ENCODE results near the gene MAL. TPM values are rescaled to one million over a fixed set of nuclear protein-coding genes. Genes with fewer than 3 reads are reported as not detected.

MAL gene
- total RNA-seq, 1 experiment from 2014 or later = not detected

GRCh38 chr2:95021847-95022246 lies 3.7 kb upstream of the MAL start:
- no peaks in the 10 kb centered on the region for H3K36me3 ChIP-seq
- H3K9me3 ChIP-seq = no peaks in the 10 kb centered on the region
- DNase-seq = no peak
- no peak overlapping the region for H3K4me3 ChIP-seq
- H3K27me3 ChIP-seq = peaks cover 34% of the 10 kb centered on the region

- Histone ChIP-seq H3K4me3 (no peak overlapping the region), H3K27me3 (peaks cover 41% of the 10 kb centered on the region), H3K9me3 (no peaks in the 10 kb centered on the region), H3K36me3 (no peaks in the 10 kb centered on the region)
- peak; percentile 52 for DNase-seq
Measured at GRCh38 chr2:95022309-95023221, 2.9 kb upstream of the MAL start.

GRCh38 chr2:95023222-95023597 lies 2.3 kb upstream of the MAL start:
- Histone ChIP-seq H3K36me3 (no peaks in the 10 kb centered on the region), H3K4me3 (no peak overlapping the region), H3K9me3 (no peaks in the 10 kb centered on the region), H3K27me3 (peaks cover 43% of the 10 kb centered on the region)
- DNase-seq = no peak

DNA sequence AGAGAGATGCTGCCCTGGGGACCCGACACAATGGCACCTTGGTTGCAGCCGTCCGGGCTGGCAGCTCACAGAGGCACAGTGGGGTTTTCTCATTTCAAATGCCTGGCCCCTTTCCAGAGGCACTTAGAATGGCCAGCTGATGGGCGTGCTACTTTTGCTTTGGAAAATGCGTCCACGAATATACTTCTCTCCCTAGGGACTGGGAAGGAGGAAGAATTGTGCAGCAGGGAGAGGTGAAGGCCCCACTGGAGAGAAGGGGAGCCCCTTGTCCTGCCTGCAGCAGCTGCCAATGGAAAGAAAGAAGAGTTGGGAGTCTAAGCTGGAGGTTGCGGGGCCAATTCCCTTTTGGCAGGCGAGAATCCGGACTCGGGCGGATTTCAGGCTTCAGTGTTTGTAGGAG lies 1.1 kb upstream of the MAL start:
- DNase-seq = no peak
- Histone ChIP-seq H3K27me3 (peaks cover 52% of the 10 kb centered on the region), H3K36me3 (no peaks in the 10 kb centered on the region), H3K9me3 (no peaks in the 10 kb centered on the region), H3K4me3 (no peak overlapping the region)

DNA sequence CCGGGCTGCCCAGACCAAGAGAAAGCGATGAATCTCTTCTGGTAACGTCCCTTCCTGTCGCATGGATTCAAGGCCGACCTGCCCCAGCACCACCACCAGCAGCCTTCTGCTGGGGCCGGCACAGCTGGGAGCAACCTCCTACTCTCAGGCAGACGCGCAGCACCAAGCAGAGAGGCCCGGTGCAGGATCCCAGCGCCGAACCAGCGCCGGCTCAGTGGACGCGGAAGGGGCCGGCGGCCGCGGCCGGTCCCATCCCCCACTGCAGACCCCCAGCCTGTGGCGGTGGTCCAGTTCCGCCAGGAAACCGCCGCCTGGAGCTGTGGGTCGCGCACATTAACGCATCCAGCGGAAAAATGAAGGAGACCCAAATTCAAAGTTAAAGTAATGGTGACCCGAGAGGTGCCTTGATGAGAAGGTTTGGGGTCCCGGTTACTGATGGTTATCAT lies 525 bp upstream of the MAL start:
- Histone ChIP-seq H3K4me3 (no peak overlapping the region), H3K36me3 (no peaks in the 10 kb centered on the region), H3K27me3 (peaks cover 52% of the 10 kb centered on the region), H3K9me3 (no peaks in the 10 kb centered on the region)
- no peak for DNase-seq

DNA sequence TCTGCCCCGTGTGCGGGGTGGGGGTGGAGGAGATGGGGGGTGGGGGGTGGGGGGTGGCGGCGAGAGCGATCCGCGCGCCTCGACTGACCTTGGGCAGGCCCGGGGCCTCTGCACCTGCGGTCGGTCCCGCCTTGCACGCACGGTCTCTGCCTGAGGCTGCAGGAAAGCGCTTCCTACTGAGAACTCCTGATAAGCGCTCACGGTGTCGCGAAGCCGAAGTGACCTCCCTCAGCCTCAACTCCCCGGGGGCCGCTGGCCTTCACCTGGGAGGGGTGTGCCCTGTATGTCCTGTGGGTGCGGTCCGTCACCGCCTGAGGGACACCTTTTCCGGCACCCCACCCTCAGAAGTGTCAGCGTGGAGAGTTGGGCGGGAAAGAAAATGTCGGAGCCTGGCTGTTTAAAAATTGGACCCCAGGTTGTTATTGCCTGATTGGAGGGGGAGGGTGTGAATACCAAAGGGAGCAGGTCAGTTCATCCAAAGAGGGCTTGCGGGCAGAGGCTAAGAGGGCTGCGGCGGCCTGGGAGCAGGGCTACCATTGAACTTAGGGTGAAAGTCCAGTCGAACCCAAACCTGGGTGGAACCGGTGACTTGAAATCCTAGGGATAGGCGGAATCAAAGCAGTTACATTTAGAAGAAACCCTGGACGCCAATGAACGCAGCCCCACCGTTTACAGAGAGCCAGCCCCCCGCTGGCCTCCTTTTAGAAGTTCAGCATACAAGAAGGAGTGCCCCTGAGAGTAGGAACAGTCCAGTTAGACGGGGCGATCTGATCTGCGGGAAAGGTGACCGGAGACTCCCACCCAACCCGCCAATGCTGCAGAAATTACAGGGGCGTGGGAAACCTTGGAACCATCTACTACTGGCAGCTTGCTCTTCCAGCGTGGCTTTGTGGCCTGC lies 1.2 kb downstream of the MAL start:
- Histone ChIP-seq H3K9me3 (no peaks in the 10 kb centered on the region), H3K4me3 (no peak overlapping the region), H3K36me3 (no peaks in the 10 kb centered on the region), H3K27me3 (peaks cover 52% of the 10 kb centered on the region)
- no peak for DNase-seq

GRCh38 chr2:95027369-95027720 lies 1.8 kb downstream of the MAL start:
- no peak for DNase-seq
- H3K27me3 ChIP-seq = peaks cover 52% of the 10 kb centered on the region
- H3K36me3 ChIP-seq = no peaks in the 10 kb centered on the region
- no peak overlapping the region for H3K4me3 ChIP-seq
- no peaks in the 10 kb centered on the region for H3K9me3 ChIP-seq

DNA sequence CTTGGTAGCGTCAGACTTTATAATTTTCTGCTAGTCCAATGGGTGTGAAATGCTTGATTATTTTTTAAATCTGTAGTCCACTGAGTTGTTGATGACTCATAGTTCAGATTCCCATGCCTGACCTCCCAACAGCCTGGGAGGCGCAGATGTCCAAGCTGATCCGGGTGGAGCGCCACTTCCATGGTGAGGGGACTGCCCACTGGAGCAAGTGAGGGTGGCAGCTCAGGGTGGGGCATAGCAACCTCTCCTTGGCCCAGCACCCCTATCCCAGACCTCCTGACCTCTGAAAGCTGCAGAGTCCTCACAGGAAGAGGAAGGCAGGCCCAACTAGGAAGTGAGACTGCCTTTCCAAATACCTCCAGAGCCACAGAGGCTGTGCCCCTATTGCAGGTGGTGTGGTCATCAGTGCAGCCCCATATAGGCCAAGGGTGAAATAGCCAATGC lies 4.4 kb downstream of the MAL start:
- H3K4me3 ChIP-seq = no peak overlapping the region
- H3K27me3 ChIP-seq = peaks cover 35% of the 10 kb centered on the region

GRCh38 chr2:95030496-95030895 lies 5.0 kb downstream of the MAL start:
- H3K27me3 ChIP-seq = peaks cover 33% of the 10 kb centered on the region
- no peaks in the 10 kb centered on the region for H3K36me3 ChIP-seq
- DNase-seq = no peak
- H3K9me3 ChIP-seq = no peaks in the 10 kb centered on the region
- no peak overlapping the region for H3K4me3 ChIP-seq

More for the DNA sequence above, 4.4 kb downstream of the MAL start:
- Histone ChIP-seq H3K36me3 (no peaks in the 10 kb centered on the region), H3K9me3 (no peaks in the 10 kb centered on the region)
- no peak for DNase-seq

DNA sequence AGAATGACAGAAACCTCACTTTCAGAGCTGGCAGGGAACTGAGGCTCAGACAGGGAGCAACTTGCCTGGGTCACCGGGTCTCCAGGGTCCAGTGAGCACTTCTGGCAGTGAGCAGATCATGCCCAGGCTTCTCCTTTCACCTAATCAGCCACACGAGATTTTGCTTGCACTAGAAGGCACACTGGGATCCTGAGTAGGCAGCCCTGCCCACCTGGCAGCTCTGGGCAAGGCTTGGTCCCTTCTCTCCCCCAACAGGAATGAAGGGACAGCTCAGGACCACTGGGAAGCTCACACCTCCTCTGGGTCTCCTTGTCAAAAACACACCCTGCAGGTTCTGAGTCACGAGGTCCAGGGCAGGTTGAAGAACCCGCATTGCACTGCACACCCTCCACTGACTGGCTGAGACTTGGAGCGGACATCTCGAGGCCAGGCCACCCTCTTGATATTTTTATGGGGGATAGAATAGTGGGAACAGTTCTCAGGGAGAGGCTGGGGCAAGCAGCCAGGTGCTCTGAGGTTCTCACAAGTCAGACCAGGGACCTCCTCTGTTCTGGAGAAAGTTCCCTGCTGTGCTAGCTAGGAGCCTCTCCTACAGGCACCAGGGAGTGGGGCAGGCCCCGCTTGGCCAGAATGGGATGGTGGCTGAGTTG lies 5.7 kb downstream of the MAL start:
- no peaks in the 10 kb centered on the region for H3K36me3 ChIP-seq
- H3K4me3 ChIP-seq = no peak overlapping the region
- DNase-seq = no peak
- no peaks in the 10 kb centered on the region for H3K9me3 ChIP-seq
- peaks cover 30% of the 10 kb centered on the region for H3K27me3 ChIP-seq

- Histone ChIP-seq H3K27me3 (peaks cover 28% of the 10 kb centered on the region), H3K36me3 (no peaks in the 10 kb centered on the region), H3K4me3 (no peak overlapping the region), H3K9me3 (no peaks in the 10 kb centered on the region)
- no peak for DNase-seq
Measured at GRCh38 chr2:95031726-95032116, 6.2 kb downstream of the MAL start.

DNA sequence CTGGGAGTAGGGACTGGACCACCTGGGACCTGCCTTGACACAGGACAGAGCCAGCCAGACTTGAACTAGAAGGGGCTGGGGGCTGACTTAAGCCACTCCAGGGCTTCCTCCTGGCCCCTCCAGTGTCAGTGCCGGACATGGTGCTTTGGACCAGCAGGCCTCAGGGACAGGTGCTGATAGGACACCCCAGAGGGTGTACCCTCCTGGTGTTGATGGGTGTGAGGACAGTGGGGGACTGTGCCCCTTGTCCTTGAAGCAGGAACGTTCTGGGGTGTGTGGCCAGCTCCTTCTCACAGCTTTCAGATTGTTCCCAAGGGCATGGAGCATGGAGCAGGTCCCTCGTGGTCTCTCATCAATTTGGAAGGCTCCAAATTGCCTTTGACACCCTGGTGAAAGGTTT lies 6.8 kb downstream of the MAL start:
- no peaks in the 10 kb centered on the region for H3K36me3 ChIP-seq
- peaks cover 22% of the 10 kb centered on the region for H3K27me3 ChIP-seq
- H3K9me3 ChIP-seq = no peaks in the 10 kb centered on the region
- no peak for DNase-seq
- no peak overlapping the region for H3K4me3 ChIP-seq

DNA sequence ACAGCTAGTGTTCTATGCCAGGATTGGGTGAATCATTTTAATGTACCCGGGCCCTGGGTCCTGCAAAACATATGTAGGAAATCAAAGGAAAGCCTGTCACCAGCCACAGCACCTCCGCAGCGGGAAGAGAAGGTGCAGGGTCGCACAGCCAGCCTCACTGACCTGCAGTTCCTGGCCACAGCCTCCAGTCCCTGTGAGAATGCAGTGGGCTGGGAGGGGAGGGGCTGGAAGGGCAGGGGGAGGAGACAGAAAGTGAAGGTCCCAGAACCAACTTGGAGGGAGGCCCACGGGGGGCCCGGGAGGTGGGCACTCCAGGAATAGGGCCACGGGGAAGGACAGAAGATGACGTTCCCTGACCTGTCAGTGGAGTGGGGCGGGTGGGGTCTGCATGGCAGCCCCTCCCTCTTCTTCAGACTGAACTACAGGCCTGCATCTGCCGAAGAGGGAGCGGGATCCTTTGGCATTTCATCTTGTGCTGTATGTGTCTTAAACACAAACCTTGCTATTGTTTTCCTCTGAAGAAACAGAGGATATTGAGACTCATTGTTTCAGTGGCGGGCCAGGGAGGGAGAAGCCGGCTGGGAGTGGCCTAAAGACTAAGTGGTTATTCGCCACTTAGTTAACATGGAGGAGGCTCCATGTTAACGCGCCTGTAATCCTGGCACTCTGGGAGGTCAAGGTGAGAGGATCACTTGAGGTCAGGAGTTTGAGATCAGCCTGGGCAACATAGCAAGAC lies 7.5 kb downstream of the MAL start:
- DNase-seq = no peak
- Histone ChIP-seq H3K9me3 (no peaks in the 10 kb centered on the region), H3K27me3 (peaks cover 19% of the 10 kb centered on the region), H3K36me3 (no peaks in the 10 kb centered on the region), H3K4me3 (no peak overlapping the region)

DNA sequence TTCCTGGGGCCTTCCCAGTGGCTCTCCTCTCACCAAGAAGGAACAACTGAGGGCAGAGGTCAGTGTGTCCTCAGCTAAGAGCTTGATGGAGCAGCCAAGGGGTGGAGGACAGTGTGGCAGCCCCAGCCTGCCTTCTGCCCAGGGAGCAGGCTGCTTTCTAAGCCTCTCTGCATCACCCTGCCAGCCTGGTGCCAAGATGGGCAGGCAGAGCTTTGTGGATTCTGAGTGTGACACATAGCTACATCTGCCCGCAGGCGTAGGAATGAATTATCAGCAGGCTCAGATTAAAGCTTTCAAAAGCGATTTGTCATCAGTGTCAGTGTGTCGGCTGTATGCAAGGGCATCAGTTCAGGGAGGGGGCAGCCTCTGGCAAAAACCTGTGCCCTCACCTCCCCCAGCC lies 8.7 kb downstream of the MAL start:
- Histone ChIP-seq H3K9me3 (no peaks in the 10 kb centered on the region), H3K36me3 (no peaks in the 10 kb centered on the region), H3K27me3 (peaks cover 10% of the 10 kb centered on the region), H3K4me3 (no peak overlapping the region)
- DNase-seq = peak; percentile 92

DNA sequence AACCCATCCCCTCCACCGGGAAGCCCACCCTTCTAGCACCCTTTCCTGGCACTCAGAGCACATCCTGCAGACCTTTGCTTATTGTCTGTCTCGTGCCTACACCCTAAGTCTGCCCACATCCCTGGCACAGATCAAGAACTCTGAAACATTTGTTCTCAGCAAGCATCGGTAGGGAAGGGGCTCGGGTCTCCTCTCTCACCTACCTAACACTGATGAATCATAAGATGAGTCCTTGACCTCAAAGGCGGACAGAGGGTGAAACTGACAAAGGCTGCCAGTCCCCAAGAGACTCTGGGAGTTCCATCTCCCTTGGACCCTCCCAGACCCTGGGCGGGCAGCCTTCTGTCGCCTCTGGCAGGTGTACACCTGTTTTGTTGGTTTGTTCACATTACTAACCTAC lies 9.3 kb downstream of the MAL start:
- DNase-seq = no peak
- H3K27me3 ChIP-seq = peaks cover 10% of the 10 kb centered on the region
- no peaks in the 10 kb centered on the region for H3K9me3 ChIP-seq
- no peak overlapping the region for H3K4me3 ChIP-seq
- no peaks in the 10 kb centered on the region for H3K36me3 ChIP-seq

DNA sequence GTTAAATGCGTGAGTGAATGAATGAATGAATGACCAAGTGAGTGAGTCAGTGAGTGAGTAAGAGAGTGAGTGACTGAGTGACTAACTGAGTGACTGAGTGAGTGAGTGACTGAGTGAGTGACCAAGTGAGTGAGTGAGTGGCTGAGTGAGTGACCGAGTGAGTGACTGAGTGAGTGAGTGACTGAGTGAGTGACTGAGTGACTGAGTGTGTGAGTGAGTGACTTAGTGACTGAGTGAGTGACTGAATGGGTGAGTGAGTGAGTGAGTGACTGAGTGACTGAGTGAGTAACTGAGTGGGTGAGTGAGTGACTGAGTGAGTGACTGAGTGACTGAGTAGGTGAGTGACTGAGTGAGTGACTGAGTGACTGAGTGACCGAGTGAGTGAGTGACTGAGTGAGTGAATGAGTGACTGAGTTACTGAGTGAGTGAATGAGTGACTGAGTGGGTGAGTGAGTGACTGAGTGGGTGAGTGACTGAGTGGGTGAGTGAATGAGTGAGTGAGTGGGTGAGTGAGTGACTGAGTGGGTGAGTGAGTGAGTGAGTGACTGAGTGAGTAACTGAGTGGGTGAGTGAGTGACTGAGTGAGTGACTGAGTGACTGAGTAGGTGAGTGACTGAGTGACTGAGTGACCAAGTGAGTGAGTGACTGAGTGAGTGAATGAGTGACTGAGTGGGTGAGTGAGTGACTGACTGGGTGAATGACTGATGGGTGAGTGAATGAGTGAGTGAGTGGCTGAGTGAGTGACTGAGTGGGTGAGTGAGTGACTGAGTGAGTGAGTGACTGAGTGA lies 11.3 kb downstream of the MAL start:
- Histone ChIP-seq H3K9me3 (no peaks in the 10 kb centered on the region), H3K27me3 (peaks cover 10% of the 10 kb centered on the region), H3K4me3 (no peak overlapping the region), H3K36me3 (no peaks in the 10 kb centered on the region)
- no peak for DNase-seq
